Measurements from ENCODE around the gene ECM1. TPM values are rescaled to one million over a fixed set of nuclear protein-coding genes. Genes with fewer than 3 reads are reported as not detected.

ECM1 gene
- total and polyA plus RNA-seq, 3 experiments from 2014 or later = 0.09 to 1.5 (median 1.3) TPM

DNA sequence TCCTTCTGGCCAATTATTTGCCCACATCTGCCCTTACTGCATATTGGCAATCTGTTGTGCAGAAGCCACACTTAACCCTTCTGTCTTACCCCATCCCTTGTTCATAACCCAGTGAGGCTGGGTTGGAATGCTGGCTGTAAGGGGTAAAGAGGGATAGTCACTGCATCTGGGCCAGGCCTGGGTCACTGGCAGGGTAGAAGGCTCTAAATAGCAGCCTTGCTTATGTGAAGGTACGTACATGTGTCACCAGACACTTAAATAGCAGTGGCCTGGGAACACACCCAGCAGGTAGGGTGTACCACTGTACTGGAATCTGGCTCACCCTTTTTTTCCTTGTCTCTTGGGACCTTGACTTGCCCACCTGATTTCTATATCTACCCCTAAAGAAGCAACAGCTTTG, 30.6 kb upstream of the ECM1 start:
- H3K36me3 Mint-ChIP-seq = peaks cover 0 to 19% (median 0%) of the 10 kb centered on the region in 3 donors
- Histone ChIP-seq H3K27ac (ENCODE audit: low read depth, low read length) (no peak overlapping the region), H3K9me3 (ENCODE audit: low read length) (no peaks in the 10 kb centered on the region), H3K4me3 (ENCODE audit: low read length) (no peak overlapping the region), H3K4me1 (ENCODE audit: insufficient read depth, low read length) (no peaks in the 10 kb centered on the region), H3K27me3 (ENCODE audit: insufficient read depth, low read length, poor library complexity, severe bottlenecking) (no peaks in the 10 kb centered on the region), H3K36me3 (ENCODE audit: insufficient read depth, low read length) (peaks cover 6% of the 10 kb centered on the region)
- no peaks in the 10 kb centered on the region for H3K27me3 Mint-ChIP-seq
- ChIA-PET CTCF (no interaction called here), POLR2A (no interaction called here)
- no peaks in the 10 kb centered on the region for H3K9me3 Mint-ChIP-seq
- peaks cover 0 to 7% (median 0%) of the 10 kb centered on the region in 3 donors for H3K4me1 Mint-ChIP-seq
- DNase-seq = no peak
- H3K4me3 Mint-ChIP-seq = no peak overlapping the region
- H3K27ac Mint-ChIP-seq = peak overlapping the region in 4 of 8 donors; percentile 1 to 76 (median 38)

DNA sequence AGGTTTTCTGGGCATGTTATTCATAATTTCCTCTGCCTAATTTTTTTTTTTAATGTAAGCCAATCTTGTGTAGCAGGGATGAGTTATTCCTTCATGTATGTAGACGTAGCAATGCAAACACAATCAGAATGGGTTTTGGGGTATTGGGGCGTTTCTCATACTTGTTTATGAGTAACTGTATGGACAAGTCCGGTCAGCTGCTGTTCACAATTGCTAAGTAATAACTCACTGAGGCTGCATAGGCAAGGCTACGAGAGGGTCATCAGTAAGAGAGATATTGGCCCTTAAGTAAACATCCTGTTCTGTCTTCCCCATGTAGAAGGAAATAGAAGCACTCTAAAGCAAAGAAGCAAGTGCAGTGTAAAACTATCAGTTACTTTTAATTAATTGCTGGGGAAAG, 30.2 kb upstream of the ECM1 start:
- peaks cover 0 to 15% (median 0%) of the 10 kb centered on the region in 3 donors for H3K36me3 Mint-ChIP-seq
- no peaks in the 10 kb centered on the region for H3K9me3 Mint-ChIP-seq
- CTCF ChIA-PET = no interaction called here
- Histone ChIP-seq H3K27me3 (ENCODE audit: insufficient read depth, low read length, poor library complexity, severe bottlenecking) (no peaks in the 10 kb centered on the region), H3K4me3 (ENCODE audit: low read length) (no peak overlapping the region), H3K36me3 (ENCODE audit: insufficient read depth, low read length) (peaks cover 1% of the 10 kb centered on the region), H3K27ac (ENCODE audit: low read depth, low read length) (no peak overlapping the region), H3K4me1 (ENCODE audit: insufficient read depth, low read length) (no peaks in the 10 kb centered on the region), H3K9me3 (ENCODE audit: low read length) (no peaks in the 10 kb centered on the region)
- peaks cover 0 to 7% (median 0%) of the 10 kb centered on the region in 3 donors for H3K4me1 Mint-ChIP-seq
- no peak overlapping the region for H3K4me3 Mint-ChIP-seq
- no peak for DNase-seq
- POLR2A ChIA-PET = no interaction called here
- no peaks in the 10 kb centered on the region for H3K27me3 Mint-ChIP-seq
- peak overlapping the region in 4 of 8 donors; percentile 20 to 76 (median 62) for H3K27ac Mint-ChIP-seq

DNA sequence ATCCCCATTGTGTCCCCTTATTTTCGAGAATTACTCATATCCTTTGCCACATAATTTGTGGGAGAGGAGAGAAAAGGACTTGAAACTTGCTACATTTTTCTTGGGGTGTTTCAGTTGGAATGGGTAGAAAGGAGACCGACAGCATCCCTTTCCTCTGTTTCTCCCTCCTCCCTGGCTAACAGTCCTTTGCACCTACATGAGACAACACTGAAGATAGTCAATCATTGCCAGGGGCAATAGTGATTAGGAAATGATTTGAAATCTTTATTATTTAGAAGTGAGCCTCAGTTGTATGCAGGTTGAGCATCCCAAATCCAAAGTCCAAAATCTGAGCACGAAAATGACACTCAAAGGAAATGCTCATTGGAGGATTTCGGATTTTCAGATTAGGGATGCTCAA, 28.5 kb upstream of the ECM1 start:
- no peaks in the 10 kb centered on the region for H3K9me3 Mint-ChIP-seq
- H3K27ac Mint-ChIP-seq = peak overlapping the region in 1 of 8 donors; percentile 51
- no peaks in the 10 kb centered on the region for H3K36me3 ChIP-seq (ENCODE audit: insufficient read depth, low read length)
- peaks cover 0 to 7% (median 0%) of the 10 kb centered on the region in 3 donors for H3K4me1 Mint-ChIP-seq
- ChIA-PET CTCF (no interaction called here), POLR2A (no interaction called here)
- H3K27me3 Mint-ChIP-seq = no peaks in the 10 kb centered on the region
- no peaks in the 10 kb centered on the region for H3K4me1 ChIP-seq (ENCODE audit: insufficient read depth, low read length)
- H3K4me3 Mint-ChIP-seq = no peak overlapping the region
- no peaks in the 10 kb centered on the region for H3K9me3 ChIP-seq (ENCODE audit: low read length)
- DNase-seq = no peak
- H3K36me3 Mint-ChIP-seq = peaks cover 0 to under 1% (median 0%) of the 10 kb centered on the region in 3 donors
- H3K27me3 ChIP-seq (ENCODE audit: insufficient read depth, low read length, poor library complexity, severe bottlenecking) = no peaks in the 10 kb centered on the region
- H3K4me3 ChIP-seq (ENCODE audit: low read length) = no peak overlapping the region
- no peak overlapping the region for H3K27ac ChIP-seq (ENCODE audit: low read depth, low read length)

DNA sequence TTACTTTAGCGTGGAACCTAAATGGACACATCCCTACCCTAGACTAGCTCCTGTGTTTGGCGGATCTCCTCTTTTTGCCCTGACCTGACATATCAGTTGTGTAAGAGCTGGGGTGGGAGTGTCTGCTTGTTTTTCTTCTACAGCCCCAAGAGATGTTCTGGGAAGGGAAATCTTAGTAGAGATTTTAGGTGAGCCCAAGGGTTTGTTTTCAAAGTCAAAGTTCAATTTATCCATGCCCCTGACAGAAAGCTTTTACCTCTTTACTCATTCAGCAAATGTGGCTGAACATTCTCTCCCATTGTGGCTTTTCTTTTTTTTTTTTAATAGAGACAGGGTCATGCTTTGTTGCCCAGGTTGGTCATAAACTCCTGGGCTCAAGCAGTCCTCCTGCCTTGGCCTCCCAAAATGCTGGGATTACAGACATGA, 28.0 kb upstream of the ECM1 start:
- no peaks in the 10 kb centered on the region for H3K36me3 ChIP-seq (ENCODE audit: insufficient read depth, low read length)
- H3K36me3 Mint-ChIP-seq = no peaks in the 10 kb centered on the region
- H3K4me3 Mint-ChIP-seq = no peak overlapping the region
- peaks cover 0 to 7% (median 0%) of the 10 kb centered on the region in 3 donors for H3K4me1 Mint-ChIP-seq
- H3K27ac Mint-ChIP-seq = peak overlapping the region in 1 of 8 donors; percentile 14
- no peak for DNase-seq
- H3K4me3 ChIP-seq (ENCODE audit: low read length) = no peak overlapping the region
- POLR2A ChIA-PET = no interaction called here
- CTCF ChIA-PET = no interaction called here
- H3K27me3 ChIP-seq (ENCODE audit: insufficient read depth, low read length, poor library complexity, severe bottlenecking) = no peaks in the 10 kb centered on the region
- no peaks in the 10 kb centered on the region for H3K27me3 Mint-ChIP-seq
- no peaks in the 10 kb centered on the region for H3K9me3 Mint-ChIP-seq
- H3K9me3 ChIP-seq (ENCODE audit: low read length) = no peaks in the 10 kb centered on the region
- H3K27ac ChIP-seq (ENCODE audit: low read depth, low read length) = no peak overlapping the region
- H3K4me1 ChIP-seq (ENCODE audit: insufficient read depth, low read length) = no peaks in the 10 kb centered on the region

DNA sequence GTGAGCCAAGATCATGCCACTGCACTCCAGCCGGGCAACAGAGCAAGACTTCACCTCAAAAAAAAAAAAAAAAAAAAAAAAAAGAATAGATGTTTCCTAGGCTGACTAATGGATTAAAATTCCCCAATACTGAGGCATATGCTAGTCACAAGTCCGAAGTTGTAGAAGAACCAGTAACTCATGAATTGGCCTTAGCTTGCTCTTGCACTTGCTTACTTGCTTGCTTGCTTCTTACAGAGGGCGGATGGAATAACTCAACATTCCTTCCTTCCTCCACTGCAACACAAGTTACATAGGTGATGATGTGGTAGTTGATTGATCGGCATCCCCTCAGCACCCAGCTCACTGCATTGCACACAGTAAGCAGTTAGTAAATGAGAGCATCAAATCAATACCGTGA, 23.5 kb upstream of the ECM1 start:
- peak overlapping the region in 2 of 8 donors; percentile 24 to 25 for H3K27ac Mint-ChIP-seq
- no peaks in the 10 kb centered on the region for H3K9me3 ChIP-seq (ENCODE audit: low read length)
- no peaks in the 10 kb centered on the region for H3K9me3 Mint-ChIP-seq
- no peaks in the 10 kb centered on the region for H3K36me3 ChIP-seq (ENCODE audit: insufficient read depth, low read length)
- peaks cover 21 to 24% (median 22%) of the 10 kb centered on the region in 3 donors for H3K4me1 Mint-ChIP-seq
- peak overlapping the region in 1 of 7 donors; percentile 11 for H3K4me3 Mint-ChIP-seq
- ChIA-PET CTCF (no interaction called here), POLR2A (no interaction called here)
- H3K4me3 ChIP-seq (ENCODE audit: low read length) = no peak overlapping the region
- no peaks in the 10 kb centered on the region for H3K27me3 ChIP-seq (ENCODE audit: insufficient read depth, low read length, poor library complexity, severe bottlenecking)
- DNase-seq = no peak
- H3K4me1 ChIP-seq (ENCODE audit: insufficient read depth, low read length) = peaks cover 9% of the 10 kb centered on the region
- no peak overlapping the region for H3K27ac ChIP-seq (ENCODE audit: low read depth, low read length)
- H3K36me3 Mint-ChIP-seq = peaks cover 0 to 21% (median 2%) of the 10 kb centered on the region in 3 donors
- H3K27me3 Mint-ChIP-seq = peaks cover 0 to 2% of the 10 kb centered on the region in 2 donors

DNA sequence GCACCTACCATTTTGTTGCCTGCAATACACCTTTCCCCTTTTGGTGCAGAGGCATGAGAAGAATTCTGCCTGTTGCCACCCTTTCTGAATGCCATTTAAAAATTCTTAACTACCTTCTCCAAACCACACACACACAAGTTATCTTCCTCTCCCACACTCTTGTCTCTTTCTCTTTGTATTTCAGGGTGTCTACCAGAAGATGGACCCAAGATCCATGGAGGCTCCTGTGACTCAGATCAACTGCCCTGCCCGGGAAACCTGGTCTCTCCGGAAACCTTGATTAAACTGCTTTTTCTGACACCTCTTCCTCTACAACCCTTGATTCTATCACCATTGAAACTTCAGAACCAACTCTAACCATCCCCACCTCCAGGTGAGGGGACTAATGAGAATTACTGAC, 23.0 kb upstream of the ECM1 start:
- no peak for DNase-seq
- Histone ChIP-seq H3K27ac (ENCODE audit: low read depth, low read length) (no peak overlapping the region), H3K27me3 (ENCODE audit: insufficient read depth, low read length, poor library complexity, severe bottlenecking) (no peaks in the 10 kb centered on the region), H3K36me3 (ENCODE audit: insufficient read depth, low read length) (no peaks in the 10 kb centered on the region), H3K4me1 (ENCODE audit: insufficient read depth, low read length) (peaks cover 9% of the 10 kb centered on the region), H3K9me3 (ENCODE audit: low read length) (no peaks in the 10 kb centered on the region), H3K4me3 (ENCODE audit: low read length) (no peak overlapping the region)
- Mint-ChIP-seq H3K27me3 (peaks cover 0 to 2% of the 10 kb centered on the region in 2 donors), H3K27ac (peak overlapping the region in 6 of 8 donors; percentile 21 to 78 (median 34)), H3K4me1 (peaks cover 20 to 24% (median 21%) of the 10 kb centered on the region in 3 donors), H3K36me3 (peaks cover 0 to 21% (median 3%) of the 10 kb centered on the region in 3 donors), H3K4me3 (peak overlapping the region in 3 of 7 donors; percentile 49 to 67 (median 66)), H3K9me3 (no peaks in the 10 kb centered on the region)
- ChIA-PET CTCF (no interaction called here), POLR2A (no interaction called here)

DNA sequence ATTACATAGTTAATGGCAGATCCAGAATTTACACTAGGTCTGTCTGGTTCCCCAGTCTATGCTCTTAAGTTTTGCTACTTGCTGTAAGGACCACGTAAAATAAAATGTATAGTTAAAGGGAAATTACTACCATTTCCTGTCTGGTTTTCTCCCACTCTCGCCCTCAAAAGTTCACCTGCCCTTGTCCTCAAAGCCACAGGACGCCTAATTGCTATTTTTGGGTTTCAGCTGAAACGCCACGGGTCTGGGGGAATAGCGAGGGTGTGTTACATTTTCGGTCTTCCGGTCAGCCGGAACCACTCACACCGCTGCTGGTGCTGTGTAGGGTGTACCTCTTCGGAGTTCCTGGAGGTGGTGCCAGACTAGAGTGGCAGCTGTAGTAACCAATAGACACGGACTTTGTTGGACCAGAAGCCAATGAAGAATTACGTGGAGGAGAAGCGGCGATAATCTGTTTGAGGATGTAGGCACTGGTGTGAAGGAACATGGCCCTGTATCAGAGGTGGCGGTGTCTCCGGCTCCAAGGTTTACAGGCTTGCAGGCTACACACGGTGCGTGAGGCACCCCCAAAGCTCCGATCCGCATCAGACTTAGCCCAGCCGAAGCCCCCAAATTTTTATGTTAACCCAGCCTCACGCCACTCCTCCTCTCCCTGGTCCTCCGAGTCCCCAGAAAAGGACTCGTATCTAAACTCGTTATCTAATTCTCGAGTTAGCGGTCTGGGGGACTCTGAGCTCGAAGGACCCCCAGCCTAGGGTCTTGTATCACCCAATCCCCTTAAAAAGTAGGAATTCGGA, 20.7 kb upstream of the ECM1 start, which contains the start of gene TARS2:
TSS of gene TARS2 (plus strand) at position 454 of the 797 bp plus-strand sequence. CDS start at position 486, 32 bp downstream.
- Histone ChIP-seq H3K4me3 (ENCODE audit: low read length) (peak within 1 kb of the TSS; percentile 99), H3K27ac (ENCODE audit: low read depth, low read length) (peak within 1 kb of the TSS; percentile 82), H3K4me1 (ENCODE audit: insufficient read depth, low read length) (peaks cover 9% of the 10 kb centered on the region), H3K36me3 (ENCODE audit: insufficient read depth, low read length) (peaks cover 8% of the 10 kb centered on the region), H3K27me3 (ENCODE audit: insufficient read depth, low read length, poor library complexity, severe bottlenecking) (no peaks in the 10 kb centered on the region), H3K9me3 (ENCODE audit: low read length) (no peaks in the 10 kb centered on the region)
- Mint-ChIP-seq H3K4me3 (peak within 1 kb of the TSS; percentile 88 to 100 (median 98)), H3K4me1 (peaks cover 20 to 24% (median 21%) of the 10 kb centered on the region in 3 donors), H3K36me3 (peaks cover 9 to 41% (median 13%) of the 10 kb centered on the region in 3 donors), H3K9me3 (no peaks in the 10 kb centered on the region), H3K27me3 (peaks cover 0 to 2% of the 10 kb centered on the region in 2 donors), H3K27ac (peak within 1 kb of the TSS; percentile 68 to 99 (median 98))
- ChIA-PET CTCF (interaction anchor here (1.3 kb wide), 2 partner anchors 22 to 74 kb away, joined by 3 read pairs; no protein-coding TSS in a partner anchor), POLR2A (interaction anchor here (0.6 to 1.4 kb wide), 4 partner anchors 11 to 123 kb away, joined by 3 to 5 read pairs (median 4); partner anchors contain the start of genes FALEC and RPRD2)
- peak; percentile 83 to 96 (median 94) for DNase-seq

DNA sequence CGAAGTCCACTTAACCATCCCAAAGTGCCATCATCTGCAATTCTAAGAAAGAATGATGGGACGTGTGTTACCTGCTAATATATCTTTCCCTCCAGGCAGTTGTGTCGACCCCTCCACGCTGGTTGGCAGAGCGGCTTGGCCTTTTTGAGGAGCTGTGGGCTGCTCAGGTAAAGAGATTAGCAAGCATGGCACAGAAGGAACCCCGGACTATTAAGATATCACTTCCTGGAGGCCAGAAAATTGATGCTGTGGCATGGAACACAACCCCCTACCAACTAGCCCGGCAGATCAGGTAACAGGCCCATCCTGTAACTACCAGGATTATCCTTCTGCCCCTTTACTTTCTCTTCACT, 20.2 kb upstream of the ECM1 start:
- H3K36me3 Mint-ChIP-seq = peaks cover 9 to 45% (median 13%) of the 10 kb centered on the region in 3 donors
- Histone ChIP-seq H3K9me3 (ENCODE audit: low read length) (no peaks in the 10 kb centered on the region), H3K27ac (ENCODE audit: low read depth, low read length) (peak overlapping the region; percentile 82), H3K4me1 (ENCODE audit: insufficient read depth, low read length) (peaks cover 9% of the 10 kb centered on the region), H3K4me3 (ENCODE audit: low read length) (peak overlapping the region; percentile 99), H3K27me3 (ENCODE audit: insufficient read depth, low read length, poor library complexity, severe bottlenecking) (no peaks in the 10 kb centered on the region), H3K36me3 (ENCODE audit: insufficient read depth, low read length) (peaks cover 8% of the 10 kb centered on the region)
- no peak for DNase-seq
- CTCF ChIA-PET = interaction anchor here (1.3 kb wide), 2 partner anchors 22 to 73 kb away, joined by 3 read pairs; no protein-coding TSS in a partner anchor
- POLR2A ChIA-PET = interaction anchor here (1.2 to 1.4 kb wide), 3 partner anchors 10 to 124 kb away, joined by 3 to 5 read pairs (median 5); partner anchors contain the start of genes FALEC and RPRD2
- H3K9me3 Mint-ChIP-seq = no peaks in the 10 kb centered on the region
- H3K27ac Mint-ChIP-seq = peak overlapping the region; percentile 68 to 99 (median 98)
- peaks cover 20 to 24% (median 21%) of the 10 kb centered on the region in 3 donors for H3K4me1 Mint-ChIP-seq
- peaks cover 0 to 2% of the 10 kb centered on the region in 2 donors for H3K27me3 Mint-ChIP-seq
- peak overlapping the region; percentile 88 to 100 (median 98) for H3K4me3 Mint-ChIP-seq

All from CD8-positive, alpha-beta memory T cell (primary cell).